ENCODE data around the gene PTPRS.

GRCh38 chr19:5313307-5313706, 27.3 kb downstream of the PTPRS start:
- TF ChIP-seq CTCF (IDR thresholded peaks at IDR 0.05): no peak
- TF ChIP-seq POLR2AphosphoS5 (IDR thresholded peaks at IDR 0.05): no peak
- no peak for TF ChIP-seq POLR2A (IDR thresholded peaks at IDR 0.05)

Measured in sigmoid colon (tissue), 4 donors.